Ovary (tissue), 3 donors: ENCODE results near the gene CCL4.
"Not testable (repeated sequence)": the region's sequence is repeated elsewhere in the genome, so short reads cannot be mapped to it uniquely, and the experiment has no call there.

Source experiments
- EP300 ChIP-seq: sonication (generic); formaldehyde crosslinking; IDR thresholded peaks from one replicate; pipeline ENCODE4 v1.6.1; 2017; ENCODE audit warnings: antibody characterized with exemption
- POLR2A ChIP-seq: fragments of 450-650 bp; IDR thresholded peaks from one replicate; pipeline ENCODE4 v1.6.1; 2017; ENCODE audit warnings: antibody characterized with exemption, mild to moderate bottlenecking, moderate library complexity
- TF ChIP-seq, protein P1 (sequence below), 3 donors: fragments of 450-650 bp in 2 of 3; fragments of 200-600 bp in 1 of 3; IDR thresholded peaks; one replicate each; pipeline versions ENCODE4 v1.5.1 to v1.8.0; 2016 to 2022; ENCODE audit warnings: antibody characterized with exemption in 3 of 3, mild to moderate bottlenecking in 1 of 3
- donor health status: DM: no; HTN: no; CAD: no.

DNA sequence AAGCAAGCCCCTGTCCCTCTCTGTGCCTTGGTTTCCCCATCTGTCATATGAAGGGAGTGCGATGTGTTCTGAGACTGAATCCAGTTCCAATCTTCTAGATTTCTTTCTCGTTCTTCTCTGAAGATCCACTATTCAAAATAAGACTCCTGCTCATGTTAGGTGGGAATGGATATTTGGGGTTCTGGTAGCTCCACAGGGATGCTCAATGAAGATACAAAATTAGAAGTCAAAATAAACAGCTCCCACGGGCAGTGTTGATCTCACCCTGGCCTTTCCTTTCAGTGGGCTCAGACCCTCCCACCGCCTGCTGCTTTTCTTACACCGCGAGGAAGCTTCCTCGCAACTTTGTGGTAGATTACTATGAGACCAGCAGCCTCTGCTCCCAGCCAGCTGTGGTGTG is 619 bp downstream of the CCL4 start:
- TF ChIP-seq, protein P1, sequence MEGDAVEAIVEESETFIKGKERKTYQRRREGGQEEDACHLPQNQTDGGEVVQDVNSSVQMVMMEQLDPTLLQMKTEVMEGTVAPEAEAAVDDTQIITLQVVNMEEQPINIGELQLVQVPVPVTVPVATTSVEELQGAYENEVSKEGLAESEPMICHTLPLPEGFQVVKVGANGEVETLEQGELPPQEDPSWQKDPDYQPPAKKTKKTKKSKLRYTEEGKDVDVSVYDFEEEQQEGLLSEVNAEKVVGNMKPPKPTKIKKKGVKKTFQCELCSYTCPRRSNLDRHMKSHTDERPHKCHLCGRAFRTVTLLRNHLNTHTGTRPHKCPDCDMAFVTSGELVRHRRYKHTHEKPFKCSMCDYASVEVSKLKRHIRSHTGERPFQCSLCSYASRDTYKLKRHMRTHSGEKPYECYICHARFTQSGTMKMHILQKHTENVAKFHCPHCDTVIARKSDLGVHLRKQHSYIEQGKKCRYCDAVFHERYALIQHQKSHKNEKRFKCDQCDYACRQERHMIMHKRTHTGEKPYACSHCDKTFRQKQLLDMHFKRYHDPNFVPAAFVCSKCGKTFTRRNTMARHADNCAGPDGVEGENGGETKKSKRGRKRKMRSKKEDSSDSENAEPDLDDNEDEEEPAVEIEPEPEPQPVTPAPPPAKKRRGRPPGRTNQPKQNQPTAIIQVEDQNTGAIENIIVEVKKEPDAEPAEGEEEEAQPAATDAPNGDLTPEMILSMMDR (IDR thresholded peaks at IDR 0.05): not testable (repeated sequence)
- TF ChIP-seq EP300, POLR2A: not testable (repeated sequence)
